ENCODE measurements around the gene PDCD7. TPM values are rescaled to one million over a fixed set of nuclear protein-coding genes. Genes with fewer than 3 reads are reported as not detected.

The PDCD7 gene
- total RNA-seq, 1 donor from 2014 or later, result 34.5 TPM

DNA sequence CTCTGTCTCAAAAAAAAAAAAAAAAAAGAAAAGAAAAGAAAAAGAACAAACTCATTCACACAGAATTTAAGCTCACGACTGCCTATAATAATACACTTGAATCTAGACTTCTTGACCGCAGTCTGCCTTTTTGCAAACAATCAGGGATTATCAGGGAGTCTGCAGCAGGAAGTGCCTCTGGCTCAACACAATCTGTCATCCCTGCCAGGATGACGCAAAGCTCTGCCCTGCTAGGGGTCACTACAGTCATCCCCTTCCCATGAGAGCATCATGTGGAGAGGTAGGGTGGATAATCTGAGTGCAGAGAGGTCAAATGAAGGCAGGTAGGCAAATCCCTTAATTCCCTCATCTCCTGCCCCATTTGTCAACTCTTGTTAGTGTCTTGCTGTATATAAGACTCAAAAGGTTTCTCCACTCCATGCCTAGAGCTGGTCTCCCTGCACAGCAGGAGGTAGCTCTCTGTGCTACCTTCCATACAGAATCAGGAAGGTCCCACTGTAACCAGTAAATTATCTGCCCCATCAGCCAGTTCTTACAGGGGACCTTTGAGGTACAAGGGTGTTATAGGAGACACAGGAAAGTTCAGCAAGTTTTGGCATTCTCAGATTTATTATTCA, 22.8 kb downstream of the PDCD7 start:
- Mint-ChIP-seq H3K36me3 (peaks cover 37% of the 10 kb centered on the region), H3K4me3 (no peak overlapping the region), H3K4me1 (peaks cover 6% of the 10 kb centered on the region), H3K9me3 (no peaks in the 10 kb centered on the region), H3K27me3 (ENCODE audit: low read depth) (no peaks in the 10 kb centered on the region), H3K27ac (peak overlapping the region; percentile 23)
- TF ChIP-seq, protein P1, sequence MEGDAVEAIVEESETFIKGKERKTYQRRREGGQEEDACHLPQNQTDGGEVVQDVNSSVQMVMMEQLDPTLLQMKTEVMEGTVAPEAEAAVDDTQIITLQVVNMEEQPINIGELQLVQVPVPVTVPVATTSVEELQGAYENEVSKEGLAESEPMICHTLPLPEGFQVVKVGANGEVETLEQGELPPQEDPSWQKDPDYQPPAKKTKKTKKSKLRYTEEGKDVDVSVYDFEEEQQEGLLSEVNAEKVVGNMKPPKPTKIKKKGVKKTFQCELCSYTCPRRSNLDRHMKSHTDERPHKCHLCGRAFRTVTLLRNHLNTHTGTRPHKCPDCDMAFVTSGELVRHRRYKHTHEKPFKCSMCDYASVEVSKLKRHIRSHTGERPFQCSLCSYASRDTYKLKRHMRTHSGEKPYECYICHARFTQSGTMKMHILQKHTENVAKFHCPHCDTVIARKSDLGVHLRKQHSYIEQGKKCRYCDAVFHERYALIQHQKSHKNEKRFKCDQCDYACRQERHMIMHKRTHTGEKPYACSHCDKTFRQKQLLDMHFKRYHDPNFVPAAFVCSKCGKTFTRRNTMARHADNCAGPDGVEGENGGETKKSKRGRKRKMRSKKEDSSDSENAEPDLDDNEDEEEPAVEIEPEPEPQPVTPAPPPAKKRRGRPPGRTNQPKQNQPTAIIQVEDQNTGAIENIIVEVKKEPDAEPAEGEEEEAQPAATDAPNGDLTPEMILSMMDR (IDR thresholded peaks at IDR 0.05; ENCODE audit: unreplicated experiment), result no peak
- no peak for DNase-seq (ENCODE audit: low spot score in 2 of 2, unreplicated experiment in 2 of 2)

DNA sequence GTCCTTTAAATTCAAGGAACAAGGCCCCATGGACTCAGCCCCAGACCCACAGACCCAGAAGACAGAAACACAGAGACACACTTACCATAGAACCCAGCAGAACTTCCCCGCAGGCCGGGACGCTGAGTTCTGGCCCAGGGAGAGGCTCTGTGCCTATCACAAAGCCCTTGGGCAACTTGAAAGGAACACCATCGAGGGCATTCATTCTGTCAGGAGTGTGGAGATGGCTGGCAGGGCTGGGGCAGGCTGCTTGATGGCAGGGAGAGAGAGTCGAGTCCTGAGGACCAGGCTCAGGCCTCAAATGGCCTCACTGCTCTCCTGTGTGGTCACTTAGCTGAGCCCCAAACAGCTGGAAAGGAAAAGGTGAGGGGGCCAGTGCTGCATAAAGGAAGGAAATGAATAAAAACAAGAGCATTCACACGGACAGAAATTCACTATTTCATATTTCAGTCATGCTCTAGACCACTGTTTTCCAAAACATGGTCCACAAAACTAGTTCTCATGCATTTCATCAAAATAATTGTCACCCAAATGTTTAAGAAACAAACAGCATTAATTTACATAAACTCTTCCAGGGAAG, 27.5 kb downstream of the PDCD7 start:
- peaks cover 34% of the 10 kb centered on the region for H3K36me3 Mint-ChIP-seq
- no peak for DNase-seq (ENCODE audit: low spot score in 2 of 2, unreplicated experiment in 2 of 2)
- peaks cover 5% of the 10 kb centered on the region for H3K4me1 Mint-ChIP-seq
- no peaks in the 10 kb centered on the region for H3K27me3 Mint-ChIP-seq (ENCODE audit: low read depth)
- H3K4me3 Mint-ChIP-seq, result no peak overlapping the region
- TF ChIP-seq, protein P1 (IDR thresholded peaks at IDR 0.05; ENCODE audit: unreplicated experiment), result no peak
- no peaks in the 10 kb centered on the region for H3K9me3 Mint-ChIP-seq
- H3K27ac Mint-ChIP-seq, result no peak overlapping the region

DNA sequence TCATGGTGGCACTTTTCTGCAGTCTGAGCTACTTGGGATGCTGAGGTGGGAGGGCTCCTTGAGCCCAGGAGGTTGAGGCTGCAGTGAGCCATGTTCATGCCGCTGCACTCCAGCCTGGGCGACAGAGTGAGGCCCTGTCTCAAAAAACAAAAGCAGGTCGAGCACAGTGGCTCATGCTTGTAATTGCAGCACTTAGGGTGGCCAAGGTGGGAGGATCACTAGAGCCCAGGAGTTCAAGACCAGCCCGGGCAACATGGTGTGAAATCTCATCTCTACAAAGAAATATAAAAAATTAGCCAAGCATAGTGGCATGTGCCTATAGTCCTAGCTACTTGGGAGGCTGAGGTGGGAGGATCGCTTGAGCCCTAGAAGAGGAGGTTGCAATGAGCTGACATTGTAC, 28.6 kb downstream of the PDCD7 start:
- TF ChIP-seq, protein P1 (IDR thresholded peaks at IDR 0.05; ENCODE audit: unreplicated experiment), result no peak
- H3K4me1 Mint-ChIP-seq, result no peaks in the 10 kb centered on the region
- no peak overlapping the region for H3K4me3 Mint-ChIP-seq
- H3K27me3 Mint-ChIP-seq (ENCODE audit: low read depth), result no peaks in the 10 kb centered on the region
- no peak for DNase-seq (ENCODE audit: low spot score in 2 of 2, unreplicated experiment in 2 of 2)
- H3K36me3 Mint-ChIP-seq, result peaks cover 29% of the 10 kb centered on the region
- no peak overlapping the region for H3K27ac Mint-ChIP-seq
- H3K9me3 Mint-ChIP-seq, result no peaks in the 10 kb centered on the region

DNA sequence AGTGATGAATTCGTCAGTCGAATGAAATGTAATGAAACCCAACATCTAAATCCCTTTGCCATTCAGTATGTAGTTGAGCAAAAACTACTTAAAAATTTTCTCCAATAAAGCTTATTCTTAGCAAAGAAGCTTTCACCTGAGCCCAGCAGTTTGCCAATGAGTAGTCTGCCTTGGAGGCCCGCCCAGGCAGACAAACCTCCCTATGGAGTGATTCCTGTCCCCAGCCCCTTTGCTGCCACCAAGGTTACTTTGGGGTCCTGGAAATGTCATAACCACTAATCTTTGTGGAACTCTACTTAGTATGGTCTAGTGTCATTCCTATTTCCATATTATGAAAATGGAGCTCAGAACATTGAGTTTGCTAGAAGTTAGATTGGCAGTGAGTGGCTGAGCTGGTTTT, 30.7 kb downstream of the PDCD7 start:
- H3K4me3 Mint-ChIP-seq, result no peak overlapping the region
- DNase-seq (ENCODE audit: low spot score in 2 of 2, unreplicated experiment in 2 of 2), result no peak

DNA sequence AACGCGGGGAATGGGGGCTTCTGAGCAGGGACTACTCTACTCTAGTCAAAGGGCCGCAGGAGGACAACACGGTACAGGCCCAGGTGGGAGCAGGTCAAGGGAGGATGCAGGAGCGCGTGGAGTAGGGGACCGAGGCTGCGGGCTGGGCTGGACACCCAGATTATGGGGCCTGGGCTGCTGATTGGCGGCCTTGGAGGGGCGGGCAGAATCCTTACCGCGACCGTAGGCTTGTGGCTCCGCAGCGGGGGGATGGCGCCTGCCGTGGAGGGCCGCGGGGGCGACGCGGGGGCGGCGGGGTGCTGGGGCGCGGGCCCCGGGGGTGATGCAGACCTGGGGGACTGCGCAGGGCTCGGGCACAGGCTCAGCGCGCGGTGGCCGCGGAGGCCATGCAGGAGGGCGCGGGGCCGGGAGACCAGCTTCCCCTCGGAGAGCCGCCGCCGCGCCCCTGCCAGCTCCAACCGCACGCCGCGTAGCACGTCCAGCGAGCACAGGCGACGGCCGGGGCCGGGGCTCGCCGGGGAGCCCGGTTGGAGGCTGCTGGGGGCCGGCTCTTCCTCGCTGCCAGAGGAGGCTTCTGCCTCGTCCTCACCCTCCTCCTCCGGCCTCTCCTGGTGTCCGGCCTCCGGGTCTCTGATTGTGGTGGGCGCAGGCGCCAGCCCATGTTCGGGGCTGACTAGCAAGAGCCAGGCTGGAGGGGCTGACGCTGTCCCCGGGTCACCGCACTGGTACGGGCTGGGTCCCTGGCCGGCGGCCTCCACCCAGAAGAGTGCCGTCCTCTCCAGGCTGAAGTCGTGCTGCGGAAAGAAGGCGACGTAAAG, 31.5 kb downstream of the PDCD7 start:
- H3K36me3 Mint-ChIP-seq, result peaks cover 34% of the 10 kb centered on the region
- H3K27ac Mint-ChIP-seq, result peak overlapping the region; percentile 14
- no peaks in the 10 kb centered on the region for H3K9me3 Mint-ChIP-seq
- peaks cover 1% of the 10 kb centered on the region for H3K4me1 Mint-ChIP-seq
- no peak for DNase-seq (ENCODE audit: low spot score in 2 of 2, unreplicated experiment in 2 of 2)
- TF ChIP-seq, protein P1 (IDR thresholded peaks at IDR 0.05; ENCODE audit: unreplicated experiment), result no peak
- H3K27me3 Mint-ChIP-seq (ENCODE audit: low read depth), result no peaks in the 10 kb centered on the region
- no peak overlapping the region for H3K4me3 Mint-ChIP-seq

More for the DNA sequence above, 30.7 kb downstream of the PDCD7 start:
- H3K36me3 Mint-ChIP-seq, result peaks cover 30% of the 10 kb centered on the region
- H3K4me1 Mint-ChIP-seq, result no peaks in the 10 kb centered on the region
- no peak overlapping the region for H3K27ac Mint-ChIP-seq
- no peaks in the 10 kb centered on the region for H3K9me3 Mint-ChIP-seq
- no peaks in the 10 kb centered on the region for H3K27me3 Mint-ChIP-seq (ENCODE audit: low read depth)
- TF ChIP-seq, protein P1 (IDR thresholded peaks at IDR 0.05; ENCODE audit: unreplicated experiment), result no peak

Data from mesothelial cell of epicardium (in vitro differentiated cells).